Heart left ventricle (tissue), 16 donors: ENCODE results near the gene XPC. TPM values are rescaled to one million over a fixed set of nuclear protein-coding genes. Genes with fewer than 3 reads are reported as not detected.

Experiments used
- ATAC-seq, 4 donors: fragments of 200-7000 bp; cut with Tn5 transposase; one replicate each; pipeline ENCODE4 v1.9.1; 2020 to 2022; ENCODE audit warnings: moderate library complexity in 4 of 4, mild to moderate bottlenecking in 3 of 4, moderate number of reproducible peaks in 1 of 4
- DNase-seq, 5 donors: peaks; one replicate each; pipeline ENCODE4 v3.0.0-alpha.2; 2020
- H3K27ac ChIP-seq, 12 donors: fragments of 200-600 bp; sonication (generic) in 4 of 12; one replicate each; pipeline versions ENCODE4 v1.5.0 to v1.8.0; 2016 to 2022; ENCODE audit warnings: mild to moderate bottlenecking in 2 of 12
- H3K27me3 ChIP-seq, 9 donors: fragments of 200-600 bp; sonication (generic) in 2 of 9; one replicate each; pipeline versions ENCODE4 v1.5.1 to v1.8.0; 2016 to 2022; ENCODE audit warnings: mild to moderate bottlenecking in 3 of 9
- H3K36me3 ChIP-seq, 9 donors: fragments of 200-600 bp; sonication (generic) in 2 of 9; one replicate each; pipeline versions ENCODE4 v1.5.0 to v1.8.0; 2018 to 2022; ENCODE audit warnings: mild to moderate bottlenecking in 2 of 9
- H3K4me1 ChIP-seq, 12 donors: fragments of 200-600 bp; sonication (generic) in 4 of 12; one replicate each; pipeline versions ENCODE4 v1.5.0 to v1.8.0; 2016 to 2022; ENCODE audit warnings: mild to moderate bottlenecking in 3 of 12
- H3K4me3 ChIP-seq, 12 donors: fragments of 200-600 bp; sonication (generic) in 4 of 12; one replicate each; pipeline versions ENCODE4 v1.5.0 to v1.8.0; 2017 to 2022; ENCODE audit warnings: mild to moderate bottlenecking in 9 of 12, moderate library complexity in 4 of 12
- H3K9me3 ChIP-seq, 12 donors: fragments of 200-600 bp; sonication (generic) in 4 of 12; one replicate each; pipeline versions ENCODE4 v1.5.0 to v1.8.0; 2016 to 2022; ENCODE audit warnings: mild to moderate bottlenecking in 1 of 12
- CTCF ChIP-seq, 12 donors: fragments of 200-600 bp; sonication (generic) in 4 of 12; IDR thresholded peaks; one replicate each; pipeline versions ENCODE4 v1.5.0 to v1.8.0; 2018 to 2022; ENCODE audit warnings: antibody characterized with exemption in 12 of 12, mild to moderate bottlenecking in 5 of 12
- POLR2A ChIP-seq, 2 donors: fragments of 450-650 bp; IDR thresholded peaks; one replicate each; pipeline ENCODE4 v1.6.1; 2017; ENCODE audit warnings: antibody characterized with exemption in 2 of 2, mild to moderate bottlenecking in 2 of 2, moderate library complexity in 2 of 2
- WGBS, 4 donors: extraction: QIAGEN DNeasy Blood & Tissue Kit in 2 of 4; methylation state at CpG; one replicate each; pipeline versions ENCODE4 v1.1.5 to v1.1.7; 2013 to 2018; 5-methylcytosine and 5-hydroxymethylcytosine counted together
- intact Hi-C, 10 donors: fragments of 100-400 bp; cut with DNase I; formaldehyde crosslinking; loops; one replicate each; pipeline versions ENCODE4 v1.11.1 to v1.14.2; 2022
- polyA plus RNA-seq, 2 donors: library from polyadenylated mRNA; stranded (reverse); fragments of 200-250 nt; gene quantifications; one replicate each; pipeline ENCODE4 v1.2.3, GENCODE V29; 2013
- total RNA-seq, 9 donors: library from RNA; depleted of rRNA in 2 of 9; stranded (reverse); fragments of >200 nt in 2 of 9; fragmentation: NEBNext Ultra II Directional in 3 of 9; extraction: Animal tissue kit (Norgen Biotek cat#: 25700) in 3 of 9; gene quantifications; one replicate each; pipeline versions ENCODE4 v1.1.0 to v1.2.4, GENCODE V29; 2016 to 2023
- donor health status: ischemic (EF 13 %, LVEDD 7.1; RV severe dilation, severe dysfunction).
- donor health status: healthy with polysubstance abuse.
- donor health status: DM: no; HTN: yes; CAD: no.
- donor health status: DM: no; HTN: no; CAD: no.
- donor health status: ischemic (EF 25% LVEDD 6.9; RV normal size, moderate dysfunction).
- donor health status: ischemic (EF 25% LVEDD 5.7; RV mildly dilated, moderate dysfunction).
- donor health status: healthy.
- donor health status: DM: yes; HTN: yes; CAD: no.
- donor health status: ischemic (EF 35%, LVEDD 5.7; RV mildly dilated, moderate dysfunction).
- donor health status: nonischemic (EF 11% LVEDD 7.7; RV severe dilation, severe dysfunction).
- donor health status: DM: yes; HTN: yes; CAD: no.
- donor health status: PGD.
- donor health status: ischemic (EF 29% LVEDD 5.4; RV normal size, mild dysfunction).
- donor health status: nonischemic (EF 23%, LVEDD 6.1; RV moderate dilation, normal function).

Gene XPC
- total and polyA plus RNA-seq, 11 donors: 6.1 to 20.0 (median 9.5) TPM

GRCh38 chr3:14141602-14142341 lies 36.6 kb downstream of the XPC start:
- H3K9me3 ChIP-seq: no peaks in the 10 kb centered on the region
- H3K27me3 ChIP-seq: no peaks in the 10 kb centered on the region
- intact Hi-C loops: loop anchor here in 1 of 10 donors (10.0 kb wide), 1 partner anchor 487 kb away; no protein-coding TSS in a partner anchor
- H3K36me3 ChIP-seq: peaks cover 0 to 78% (median 56%) of the 10 kb centered on the region in 9 donors
- TF ChIP-seq CTCF (IDR thresholded peaks at IDR 0.05) (no peak), POLR2A (IDR thresholded peaks at IDR 0.05) (no peak)
- no peak overlapping the region for H3K4me3 ChIP-seq
- 75 to 89% (median 78%) methylated on average over 14 to 19 of the region's 19 CpGs for WGBS, 4 donors
- DNase-seq: peak in 4 of 5 donors; percentile 43 to 81 (median 66)
- peak overlapping the region in 10 of 12 donors; percentile 13 to 91 (median 81) for H3K27ac ChIP-seq
- peak; percentile 66 to 76 (median 68) for ATAC-seq
- peaks cover 0 to 66% (median 41%) of the 10 kb centered on the region in 12 donors for H3K4me1 ChIP-seq

- WGBS, 4 donors: 72 to 78% (median 78%) methylated on average over 2 of the region's 2 CpGs
These were observed 37.3 kb downstream of the XPC start for GRCh38 chr3:14141144-14141543.

GRCh38 chr3:14140668-14141067 lies 37.7 kb downstream of the XPC start:
- Histone ChIP-seq H3K27ac (peak overlapping the region in 2 of 12 donors; percentile 2 to 10), H3K27me3 (no peaks in the 10 kb centered on the region)

More at GRCh38 chr3:14141144-14141543, 37.3 kb downstream of the XPC start:
- intact Hi-C loops: loop anchor here in 1 of 10 donors (10.0 kb wide), 1 partner anchor 486 kb away; no protein-coding TSS in a partner anchor
- H3K4me3 ChIP-seq: no peak overlapping the region
- H3K4me1 ChIP-seq: peaks cover 0 to 67% (median 45%) of the 10 kb centered on the region in 12 donors
- peak overlapping the region in 6 of 12 donors; percentile 39 to 91 (median 78) for H3K27ac ChIP-seq
- H3K9me3 ChIP-seq: no peaks in the 10 kb centered on the region
- H3K36me3 ChIP-seq: peaks cover 0 to 78% (median 53%) of the 10 kb centered on the region in 9 donors
- no peak for ATAC-seq
- no peaks in the 10 kb centered on the region for H3K27me3 ChIP-seq
- DNase-seq: peak in 1 of 5 donors; percentile 3
- TF ChIP-seq POLR2A (IDR thresholded peaks at IDR 0.05) (no peak), CTCF (IDR thresholded peaks at IDR 0.05) (no peak)

More at GRCh38 chr3:14140668-14141067, 37.7 kb downstream of the XPC start:
- peaks cover 0 to 62% (median 44%) of the 10 kb centered on the region in 12 donors for H3K4me1 ChIP-seq
- intact Hi-C loops: loop anchor here in 1 of 10 donors (10.0 kb wide), 1 partner anchor 486 kb away; no protein-coding TSS in a partner anchor
- no peak overlapping the region for H3K4me3 ChIP-seq
- DNase-seq: no peak
- ATAC-seq: no peak
- WGBS, 4 donors: 75 to 92% (median 86%) methylated on average over 1 to 2 of the region's 2 CpGs
- no peaks in the 10 kb centered on the region for H3K9me3 ChIP-seq
- peaks cover 0 to 78% (median 56%) of the 10 kb centered on the region in 9 donors for H3K36me3 ChIP-seq
- TF ChIP-seq CTCF (IDR thresholded peaks at IDR 0.05) (no peak), POLR2A (IDR thresholded peaks at IDR 0.05) (no peak)
